ENCODE measurements around the gene CBX3.
"Not testable (repeated sequence)": the region's sequence is repeated elsewhere in the genome, so short reads cannot be mapped to it uniquely, and the experiment has no call there.

The CBX3 gene

DNA sequence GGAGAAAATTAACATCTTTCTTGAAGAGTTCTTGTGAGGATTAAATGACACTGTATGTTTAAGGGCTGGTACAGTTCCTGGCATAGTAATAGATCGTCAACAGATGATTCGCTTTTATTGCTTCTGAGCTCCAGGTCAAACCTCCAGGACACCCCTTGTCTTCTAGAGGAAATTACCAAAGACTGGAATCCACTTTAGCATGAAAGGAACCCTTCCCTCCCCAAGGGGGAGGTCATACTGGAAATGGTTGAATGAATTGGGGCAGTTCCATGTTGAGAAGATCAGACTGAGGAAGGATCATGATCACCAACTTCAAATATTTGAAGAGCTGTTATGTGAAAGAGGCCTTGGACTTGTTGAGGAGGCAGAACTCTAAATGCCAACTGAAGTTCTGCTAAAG lies 40.6 kb upstream of the CBX3 start:
- H3K36me3 ChIP-seq (ENCODE audit: control insufficient read depth in 1 of 2, insufficient read depth in 2 of 2, low read length in 2 of 2), result no peaks in the 10 kb centered on the region
- H3K9me3 ChIP-seq (ENCODE audit: control insufficient read depth in 1 of 2, low read length in 2 of 2), result no peaks in the 10 kb centered on the region
- no peaks in the 10 kb centered on the region for H3K27me3 ChIP-seq (ENCODE audit: low read depth, low read length)
- no peaks in the 10 kb centered on the region for H3K4me1 ChIP-seq (ENCODE audit: control insufficient read depth in 1 of 2, insufficient read depth in 2 of 2, low read length in 2 of 2)
- H3K4me3 ChIP-seq (ENCODE audit: low read depth in 1 of 2, low read length in 2 of 2), result no peak overlapping the region
- no peak overlapping the region for H3K27ac ChIP-seq (ENCODE audit: low read length)

DNA sequence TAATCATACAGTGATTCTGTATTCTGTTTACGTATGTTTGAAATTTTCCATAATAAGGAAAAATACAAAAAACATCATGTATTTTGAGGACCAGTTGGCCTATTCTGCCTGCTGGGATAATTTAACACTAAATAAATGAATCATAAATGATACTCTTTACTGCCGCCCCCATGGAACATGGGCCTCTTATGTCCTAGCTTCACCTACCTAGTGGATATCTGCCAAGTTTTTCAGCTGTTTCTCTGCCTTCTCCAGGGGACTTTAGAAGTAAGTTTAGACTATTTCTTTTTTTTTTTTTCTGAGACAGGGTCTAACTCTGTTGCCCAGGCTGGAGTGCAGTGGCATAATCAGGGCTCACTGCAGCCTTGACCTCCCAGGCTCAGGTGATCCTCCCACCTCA lies 39.1 kb upstream of the CBX3 start:
- Histone ChIP-seq H3K27ac (ENCODE audit: low read length) (no peak overlapping the region), H3K4me3 (ENCODE audit: low read depth in 1 of 2, low read length in 2 of 2) (no peak overlapping the region), H3K9me3 (ENCODE audit: control insufficient read depth in 1 of 2, low read length in 2 of 2) (no peaks in the 10 kb centered on the region), H3K36me3 (ENCODE audit: control insufficient read depth in 1 of 2, insufficient read depth in 2 of 2, low read length in 2 of 2) (no peaks in the 10 kb centered on the region), H3K27me3 (ENCODE audit: low read depth, low read length) (no peaks in the 10 kb centered on the region), H3K4me1 (ENCODE audit: control insufficient read depth in 1 of 2, insufficient read depth in 2 of 2, low read length in 2 of 2) (no peaks in the 10 kb centered on the region)

DNA sequence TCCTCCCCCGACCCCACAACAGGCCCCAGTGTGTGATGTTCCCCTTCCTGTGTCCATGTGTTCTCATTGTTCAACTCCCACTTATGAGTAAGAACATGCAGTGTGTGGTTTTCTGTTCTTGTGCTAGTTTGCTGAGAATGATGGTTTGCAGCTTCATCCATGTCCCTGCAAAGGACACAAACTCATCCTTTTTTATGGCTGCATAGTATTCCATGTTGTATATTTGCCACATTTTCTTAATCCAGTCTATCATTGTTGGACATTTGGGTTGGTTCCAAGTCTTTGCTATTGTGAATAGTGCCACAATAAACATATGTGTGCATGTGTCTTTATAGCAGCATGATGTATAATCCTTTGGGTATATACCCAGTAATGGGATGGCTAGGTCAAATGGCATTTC lies 37.7 kb upstream of the CBX3 start:
- H3K27me3 ChIP-seq (ENCODE audit: low read depth, low read length); H3K27ac ChIP-seq (ENCODE audit: low read length); H3K9me3 ChIP-seq (ENCODE audit: control insufficient read depth in 1 of 2, low read length in 2 of 2); H3K4me1 ChIP-seq (ENCODE audit: control insufficient read depth in 1 of 2, insufficient read depth in 2 of 2, low read length in 2 of 2); H3K4me3 ChIP-seq (ENCODE audit: low read depth in 1 of 2, low read length in 2 of 2); H3K36me3 ChIP-seq (ENCODE audit: control insufficient read depth in 1 of 2, insufficient read depth in 2 of 2, low read length in 2 of 2): not testable (repeated sequence)

DNA sequence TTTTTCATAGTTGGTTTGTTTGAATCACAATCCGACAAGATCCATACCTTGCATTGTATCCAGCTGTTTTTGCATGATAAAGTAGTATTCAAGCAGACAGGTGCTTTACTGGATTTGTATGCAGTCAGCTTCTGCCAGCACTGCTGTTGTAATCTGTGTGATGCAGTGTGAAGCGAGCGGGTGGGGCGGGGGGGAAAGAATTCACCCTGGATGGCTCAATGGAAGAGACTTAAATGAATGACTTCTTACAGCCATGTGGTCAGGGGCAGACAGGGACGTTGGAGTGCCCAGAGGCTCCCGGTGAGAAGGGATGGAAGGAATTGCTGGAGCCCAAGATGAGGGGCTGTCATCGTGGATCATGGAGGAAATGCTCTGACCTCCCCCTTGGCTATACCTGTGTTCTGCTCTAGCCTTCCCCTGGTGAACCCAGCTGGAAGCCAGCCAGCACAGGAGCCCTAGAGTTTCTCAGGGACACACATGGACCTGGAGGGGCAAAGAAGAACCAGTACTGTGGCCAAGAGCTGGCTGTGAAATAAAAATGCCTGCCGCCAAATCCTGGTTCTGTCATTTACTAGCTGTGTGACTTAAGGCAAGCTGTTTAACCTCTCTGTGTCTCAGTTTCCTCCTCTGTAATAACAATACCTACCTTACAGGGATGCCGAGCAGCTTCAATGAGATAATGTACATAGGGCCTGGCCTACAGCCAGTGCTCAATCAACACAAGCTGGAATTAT lies 35.4 kb upstream of the CBX3 start:
- H3K9me3 ChIP-seq (ENCODE audit: control insufficient read depth in 1 of 2, low read length in 2 of 2), result no peaks in the 10 kb centered on the region

DNA sequence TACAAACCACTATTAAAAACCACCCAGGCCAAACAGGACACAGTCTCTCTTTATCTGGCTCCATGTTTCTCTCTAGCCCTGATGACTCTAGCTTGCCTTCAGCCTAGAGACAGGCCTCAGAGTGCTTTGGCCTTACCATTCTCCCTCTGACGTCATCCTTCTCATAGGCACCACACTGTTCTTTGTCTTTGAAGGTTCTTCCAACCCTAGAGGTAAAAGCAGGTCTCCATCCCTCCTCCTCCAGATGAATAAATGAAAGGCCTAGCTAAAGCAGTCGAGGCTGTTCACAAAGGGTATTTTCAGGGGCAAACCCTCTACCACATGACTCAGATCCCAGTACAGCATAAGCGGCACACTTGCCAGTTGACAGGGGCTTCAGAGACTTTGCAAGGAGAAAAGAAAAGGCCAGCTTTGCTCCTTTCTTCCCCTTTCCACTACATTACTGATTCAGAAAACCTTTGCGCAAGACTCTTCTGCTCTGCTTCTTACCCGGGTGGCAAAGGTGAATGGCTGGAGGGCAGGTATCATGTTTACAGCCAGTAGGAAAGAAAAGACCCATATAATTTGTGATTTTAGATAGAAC lies 34.8 kb upstream of the CBX3 start:
- H3K27me3 ChIP-seq (ENCODE audit: low read depth, low read length), result no peaks in the 10 kb centered on the region
- H3K27ac ChIP-seq (ENCODE audit: low read length), result peak overlapping the region; percentile 34
- no peaks in the 10 kb centered on the region for H3K9me3 ChIP-seq (ENCODE audit: control insufficient read depth in 1 of 2, low read length in 2 of 2)
- H3K36me3 ChIP-seq (ENCODE audit: control insufficient read depth in 1 of 2, insufficient read depth in 2 of 2, low read length in 2 of 2), result no peaks in the 10 kb centered on the region
- no peak overlapping the region for H3K4me3 ChIP-seq (ENCODE audit: low read depth in 1 of 2, low read length in 2 of 2)
- H3K4me1 ChIP-seq (ENCODE audit: control insufficient read depth in 1 of 2, insufficient read depth in 2 of 2, low read length in 2 of 2), result no peaks in the 10 kb centered on the region

More for the DNA sequence above, 35.4 kb upstream of the CBX3 start:
- Histone ChIP-seq H3K27ac (ENCODE audit: low read length) (no peak overlapping the region), H3K36me3 (ENCODE audit: control insufficient read depth in 1 of 2, insufficient read depth in 2 of 2, low read length in 2 of 2) (no peaks in the 10 kb centered on the region), H3K4me3 (ENCODE audit: low read depth in 1 of 2, low read length in 2 of 2) (no peak overlapping the region), H3K4me1 (ENCODE audit: control insufficient read depth in 1 of 2, insufficient read depth in 2 of 2, low read length in 2 of 2) (no peaks in the 10 kb centered on the region), H3K27me3 (ENCODE audit: low read depth, low read length) (no peaks in the 10 kb centered on the region)

DNA sequence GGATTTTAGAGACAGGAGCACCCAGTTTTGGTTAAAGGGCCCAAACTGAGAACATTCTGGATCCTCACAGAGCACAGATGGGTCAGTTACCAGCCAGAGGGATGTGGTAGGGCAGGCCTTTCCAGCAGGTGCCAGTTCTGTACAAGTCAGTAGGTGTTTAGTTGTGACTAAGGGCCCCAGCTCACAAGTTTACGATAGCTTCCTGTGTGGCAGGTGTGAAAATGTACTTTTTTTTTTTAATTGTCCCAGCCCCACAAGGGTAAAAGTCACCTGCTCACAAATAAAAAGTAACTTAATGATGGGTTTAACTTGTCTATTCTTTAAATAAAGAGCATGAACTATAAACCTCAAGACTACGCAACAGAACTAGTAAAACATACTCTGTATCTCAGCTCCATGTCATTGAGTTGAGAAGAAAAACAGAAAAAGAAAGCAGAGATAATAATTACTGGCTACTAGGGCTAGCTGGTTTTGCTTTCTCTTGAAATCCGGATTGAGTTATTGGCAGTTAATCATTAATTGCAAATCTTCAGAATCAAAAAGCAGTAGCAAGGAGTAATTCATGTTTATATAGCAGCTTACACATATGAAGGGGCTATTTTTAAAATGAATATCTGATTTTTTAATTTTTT lies 34.1 kb upstream of the CBX3 start:
- H3K9me3 ChIP-seq (ENCODE audit: control insufficient read depth in 1 of 2, low read length in 2 of 2), result no peaks in the 10 kb centered on the region
- H3K27me3 ChIP-seq (ENCODE audit: low read depth, low read length), result no peaks in the 10 kb centered on the region
- no peaks in the 10 kb centered on the region for H3K36me3 ChIP-seq (ENCODE audit: control insufficient read depth in 1 of 2, insufficient read depth in 2 of 2, low read length in 2 of 2)
- peak overlapping the region; percentile 34 for H3K27ac ChIP-seq (ENCODE audit: low read length)
- no peaks in the 10 kb centered on the region for H3K4me1 ChIP-seq (ENCODE audit: control insufficient read depth in 1 of 2, insufficient read depth in 2 of 2, low read length in 2 of 2)
- no peak overlapping the region for H3K4me3 ChIP-seq (ENCODE audit: low read depth in 1 of 2, low read length in 2 of 2)

DNA sequence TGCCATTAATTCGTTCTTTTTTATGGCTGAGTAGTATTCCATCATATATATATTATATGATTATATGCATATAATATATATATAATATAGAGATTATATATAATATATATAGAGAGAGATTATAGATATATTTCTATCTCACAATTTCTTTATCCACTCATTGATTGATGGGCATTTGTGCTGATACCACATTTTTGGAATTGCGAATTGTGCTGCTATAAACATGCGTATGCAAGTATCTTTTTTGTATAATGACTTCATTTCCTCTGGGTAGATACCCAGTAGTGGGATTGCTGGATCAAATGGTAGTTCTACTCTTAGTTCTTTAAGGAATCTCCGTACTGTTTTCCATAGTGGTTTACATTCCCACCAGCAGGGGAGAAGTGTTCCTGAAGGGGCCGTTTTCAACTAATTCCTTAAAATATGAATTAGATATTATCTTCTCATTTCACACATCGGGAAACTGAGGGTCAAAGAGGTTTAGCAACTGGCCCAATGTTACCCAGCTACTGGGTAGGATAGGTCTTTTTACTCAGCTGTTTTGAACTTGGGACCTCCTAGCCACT lies 33.0 kb upstream of the CBX3 start:
- Histone ChIP-seq H3K36me3 (ENCODE audit: control insufficient read depth in 1 of 2, insufficient read depth in 2 of 2, low read length in 2 of 2) (no peaks in the 10 kb centered on the region), H3K4me3 (ENCODE audit: low read depth in 1 of 2, low read length in 2 of 2) (no peak overlapping the region), H3K4me1 (ENCODE audit: control insufficient read depth in 1 of 2, insufficient read depth in 2 of 2, low read length in 2 of 2) (no peaks in the 10 kb centered on the region), H3K9me3 (ENCODE audit: control insufficient read depth in 1 of 2, low read length in 2 of 2) (no peaks in the 10 kb centered on the region), H3K27ac (ENCODE audit: low read length) (no peak overlapping the region), H3K27me3 (ENCODE audit: low read depth, low read length) (no peaks in the 10 kb centered on the region)

DNA sequence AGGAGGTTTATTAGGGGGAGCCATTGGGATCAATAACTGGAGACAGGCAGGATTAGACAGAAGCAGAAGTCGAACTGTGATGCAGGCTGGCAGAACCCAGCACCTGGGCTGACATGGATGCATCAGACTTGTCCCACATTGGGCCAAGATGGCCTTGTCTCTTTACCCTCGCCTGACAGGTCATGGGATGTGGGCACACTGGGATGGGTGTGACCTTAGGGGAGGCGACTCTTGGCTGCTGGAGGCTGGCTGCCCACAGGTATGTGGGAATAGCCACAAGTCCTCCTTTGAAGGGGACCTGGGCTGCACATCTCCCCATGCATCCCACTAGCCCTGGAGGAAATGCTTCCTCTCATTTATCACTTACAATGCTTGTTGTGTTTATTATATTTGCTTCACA lies 32.3 kb upstream of the CBX3 start:
- Histone ChIP-seq H3K27ac (ENCODE audit: low read length) (no peak overlapping the region), H3K4me1 (ENCODE audit: control insufficient read depth in 1 of 2, insufficient read depth in 2 of 2, low read length in 2 of 2) (no peaks in the 10 kb centered on the region), H3K9me3 (ENCODE audit: control insufficient read depth in 1 of 2, low read length in 2 of 2) (no peaks in the 10 kb centered on the region), H3K27me3 (ENCODE audit: low read depth, low read length) (no peaks in the 10 kb centered on the region), H3K36me3 (ENCODE audit: control insufficient read depth in 1 of 2, insufficient read depth in 2 of 2, low read length in 2 of 2) (no peaks in the 10 kb centered on the region), H3K4me3 (ENCODE audit: low read depth in 1 of 2, low read length in 2 of 2) (no peak overlapping the region)

DNA sequence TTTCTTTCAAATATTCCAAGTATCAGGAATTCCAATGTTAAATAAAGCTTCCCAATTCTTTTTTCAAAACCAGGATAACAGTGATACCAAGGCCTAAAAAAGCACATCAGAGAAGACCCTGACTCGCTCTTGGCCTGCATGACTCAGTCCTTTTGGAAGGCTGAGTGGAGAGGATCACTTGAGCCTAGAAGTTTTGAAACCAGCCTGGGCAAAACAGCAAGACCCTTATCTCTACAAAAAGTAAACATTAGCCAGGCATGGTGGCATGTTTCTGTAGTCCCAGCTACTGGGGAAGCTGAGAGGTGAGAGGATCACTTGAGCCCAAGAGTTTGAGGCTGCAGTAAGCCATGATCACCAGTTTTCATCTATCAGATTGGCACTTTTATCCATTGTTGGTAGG lies 30.9 kb upstream of the CBX3 start:
- Histone ChIP-seq H3K9me3 (ENCODE audit: control insufficient read depth in 1 of 2, low read length in 2 of 2) (no peaks in the 10 kb centered on the region), H3K27me3 (ENCODE audit: low read depth, low read length) (no peaks in the 10 kb centered on the region), H3K4me3 (ENCODE audit: low read depth in 1 of 2, low read length in 2 of 2) (no peak overlapping the region), H3K27ac (ENCODE audit: low read length) (no peak overlapping the region), H3K36me3 (ENCODE audit: control insufficient read depth in 1 of 2, insufficient read depth in 2 of 2, low read length in 2 of 2) (no peaks in the 10 kb centered on the region), H3K4me1 (ENCODE audit: control insufficient read depth in 1 of 2, insufficient read depth in 2 of 2, low read length in 2 of 2) (no peaks in the 10 kb centered on the region)

DNA sequence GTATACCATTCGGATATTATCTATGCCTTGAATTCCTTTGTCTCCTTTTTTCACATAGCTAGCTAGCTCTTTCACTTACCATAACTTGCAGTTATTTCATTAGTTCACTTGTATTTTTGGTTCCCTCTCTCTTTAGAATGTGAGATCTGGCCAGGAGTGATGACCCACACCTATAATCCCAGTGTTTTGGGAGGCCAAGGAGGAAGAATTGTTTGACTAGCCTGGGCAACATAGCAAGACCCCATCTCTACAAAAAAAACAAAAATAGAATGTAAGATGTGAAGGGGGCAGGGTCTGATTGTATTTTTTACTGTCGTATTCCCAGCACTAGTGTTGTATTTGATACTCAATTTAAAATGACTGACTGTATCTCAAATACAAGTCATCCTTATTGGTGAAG lies 29.9 kb upstream of the CBX3 start:
- Histone ChIP-seq H3K27me3 (ENCODE audit: low read depth, low read length) (no peaks in the 10 kb centered on the region), H3K36me3 (ENCODE audit: control insufficient read depth in 1 of 2, insufficient read depth in 2 of 2, low read length in 2 of 2) (no peaks in the 10 kb centered on the region), H3K4me3 (ENCODE audit: low read depth in 1 of 2, low read length in 2 of 2) (no peak overlapping the region), H3K27ac (ENCODE audit: low read length) (no peak overlapping the region), H3K4me1 (ENCODE audit: control insufficient read depth in 1 of 2, insufficient read depth in 2 of 2, low read length in 2 of 2) (no peaks in the 10 kb centered on the region), H3K9me3 (ENCODE audit: control insufficient read depth in 1 of 2, low read length in 2 of 2) (no peaks in the 10 kb centered on the region)

DNA sequence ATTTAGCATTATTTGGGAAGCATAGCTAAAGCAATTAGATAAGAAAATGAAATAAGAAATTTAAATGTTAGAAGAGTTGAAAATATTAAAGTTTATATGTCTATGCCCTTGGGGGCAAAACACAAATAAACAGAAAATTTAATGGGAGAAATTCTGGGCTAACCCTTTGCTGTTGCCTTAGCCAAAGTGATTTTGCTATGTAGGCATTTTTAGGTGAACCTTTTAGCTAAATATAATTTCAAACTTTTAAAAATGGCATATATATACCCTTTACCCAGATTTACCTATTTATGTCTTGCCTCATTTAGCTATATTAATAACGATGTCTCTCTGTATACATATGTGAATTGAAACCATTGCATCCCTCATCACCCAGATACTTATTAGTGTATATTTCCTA lies 29.5 kb upstream of the CBX3 start:
- Histone ChIP-seq H3K4me3 (ENCODE audit: low read depth in 1 of 2, low read length in 2 of 2) (no peak overlapping the region), H3K9me3 (ENCODE audit: control insufficient read depth in 1 of 2, low read length in 2 of 2) (no peaks in the 10 kb centered on the region), H3K27me3 (ENCODE audit: low read depth, low read length) (no peaks in the 10 kb centered on the region), H3K27ac (ENCODE audit: low read length) (no peak overlapping the region), H3K4me1 (ENCODE audit: control insufficient read depth in 1 of 2, insufficient read depth in 2 of 2, low read length in 2 of 2) (no peaks in the 10 kb centered on the region), H3K36me3 (ENCODE audit: control insufficient read depth in 1 of 2, insufficient read depth in 2 of 2, low read length in 2 of 2) (no peaks in the 10 kb centered on the region)
